Activated CD8-positive, alpha-beta memory T cell treated with anti-CD3 and anti-CD28 coated beads, Interleukin-2, amount 50 U/mL, for 1 hour (primary cell): ENCODE data around the gene TPRN.

ENCODE experiments used
- DNase-seq: peaks from one replicate; pipeline ENCODE4 v3.0.0-alpha.2; 2020; ENCODE audit errors: extremely low read depth

TPRN gene

DNA sequence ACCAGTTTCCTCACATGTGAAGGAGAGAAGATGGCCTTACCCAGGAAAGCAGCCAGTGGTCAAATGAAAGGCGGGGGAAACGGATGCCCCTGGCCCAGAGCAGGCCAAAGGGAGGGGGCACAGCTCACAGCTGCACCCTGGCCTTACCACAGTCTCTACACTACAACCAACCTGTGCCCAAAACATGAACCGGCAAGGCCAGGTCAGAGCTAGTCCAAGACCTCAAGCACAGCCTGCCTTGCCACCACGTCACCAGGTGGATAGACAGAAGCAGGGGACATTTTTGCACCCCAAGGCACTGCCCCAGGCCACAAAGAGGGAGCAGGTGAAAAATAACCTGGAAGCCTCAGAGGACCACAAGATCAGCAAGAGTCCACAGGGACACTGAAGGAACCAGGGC is 57.1 kb downstream of the TPRN start:
- DNase-seq: no peak

DNA sequence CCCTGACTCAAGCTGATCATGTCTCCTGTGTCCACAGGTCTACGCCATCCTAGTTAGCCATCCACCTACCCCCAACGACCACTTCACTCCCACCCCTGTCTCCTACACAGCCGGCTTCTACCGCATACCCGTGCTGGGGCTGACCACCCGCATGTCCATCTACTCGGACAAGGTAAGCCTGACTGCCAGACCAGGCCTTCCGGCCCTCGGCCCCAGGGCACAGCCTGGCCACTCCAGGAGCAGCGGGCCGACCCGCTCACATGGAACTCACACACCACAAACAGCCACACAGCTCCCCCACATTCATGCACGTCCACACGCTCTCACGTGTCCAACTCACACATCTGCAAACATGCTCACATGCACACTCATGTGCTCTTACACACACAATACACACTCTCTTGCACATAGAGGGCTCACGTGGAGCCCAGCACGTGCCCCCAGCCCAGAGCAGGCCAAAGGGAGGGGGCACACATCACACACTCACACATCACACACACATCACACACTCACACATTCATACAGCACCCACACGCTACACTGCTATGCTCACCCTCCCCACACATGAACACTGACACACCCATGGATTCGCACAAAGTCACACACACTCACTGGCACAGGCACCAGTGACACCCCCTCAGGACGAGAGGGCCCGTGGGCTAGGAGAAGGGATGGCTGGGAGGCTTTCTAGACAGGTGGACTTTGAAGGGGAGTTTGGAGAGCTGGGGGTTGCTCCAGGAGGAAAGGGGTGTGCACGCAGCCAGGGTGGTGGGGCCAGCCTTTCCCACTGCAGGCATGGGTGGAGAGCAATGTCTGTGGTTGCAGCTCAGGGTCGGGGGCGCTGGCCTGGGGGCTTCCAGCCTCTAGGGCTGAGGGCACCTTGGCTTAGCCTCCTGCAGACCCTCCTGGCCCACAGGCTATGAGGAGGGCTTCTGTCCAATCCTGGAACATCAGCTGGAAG is 58.3 kb downstream of the TPRN start:
- DNase-seq: no peak
